WERI-Rb-1 (cell line): Measurements from ENCODE around the gene PPP1R12C.
"Not testable (repeated sequence)": the region's sequence is repeated elsewhere in the genome, so short reads cannot be mapped to it uniquely, and the experiment has no call there.

Experiments used
- DNase-seq: peaks from one replicate; pipeline ENCODE4 v3.0.0-alpha.2; 2020
- H3K27ac ChIP-seq: fragments of 250-450 bp; sonication (Bioruptor Pico); 2 replicates; pipeline ENCODE4 v1.5.1; 2020; ENCODE audit warnings: mild to moderate bottlenecking, moderate library complexity
- H3K27me3 ChIP-seq: fragments of 250-450 bp; sonication (Bioruptor Pico); 2 replicates; pipeline ENCODE4 v1.5.1; 2021; ENCODE audit warnings: mild to moderate bottlenecking, low read depth, moderate library complexity; ENCODE audit not compliant: insufficient read depth, severe bottlenecking
- H3K36me3 ChIP-seq: fragments of 250-450 bp; sonication (Bioruptor Pico); 2 replicates; pipeline ENCODE4 v1.5.1; 2020; ENCODE audit warnings: mild to moderate bottlenecking, moderate library complexity
- H3K4me3 ChIP-seq: 2 replicates; pipeline ENCODE4 v1.5.1; 2011; ENCODE audit warnings: low read depth, mild to moderate bottlenecking, control low read depth, low read length
- H3K9me3 ChIP-seq: fragments of 250-450 bp; sonication (Bioruptor Pico); 2 replicates; pipeline ENCODE4 v1.5.1; 2021; ENCODE audit warnings: mild to moderate bottlenecking, moderate library complexity; ENCODE audit not compliant: severe bottlenecking
- TF ChIP-seq, protein P1 (sequence below): IDR thresholded peaks from 2 replicates; pipeline ENCODE4 v1.5.1; 2011; ENCODE audit warnings: low read depth, mild to moderate bottlenecking, control low read depth, inconsistent platforms, low read length

The PPP1R12C gene

DNA sequence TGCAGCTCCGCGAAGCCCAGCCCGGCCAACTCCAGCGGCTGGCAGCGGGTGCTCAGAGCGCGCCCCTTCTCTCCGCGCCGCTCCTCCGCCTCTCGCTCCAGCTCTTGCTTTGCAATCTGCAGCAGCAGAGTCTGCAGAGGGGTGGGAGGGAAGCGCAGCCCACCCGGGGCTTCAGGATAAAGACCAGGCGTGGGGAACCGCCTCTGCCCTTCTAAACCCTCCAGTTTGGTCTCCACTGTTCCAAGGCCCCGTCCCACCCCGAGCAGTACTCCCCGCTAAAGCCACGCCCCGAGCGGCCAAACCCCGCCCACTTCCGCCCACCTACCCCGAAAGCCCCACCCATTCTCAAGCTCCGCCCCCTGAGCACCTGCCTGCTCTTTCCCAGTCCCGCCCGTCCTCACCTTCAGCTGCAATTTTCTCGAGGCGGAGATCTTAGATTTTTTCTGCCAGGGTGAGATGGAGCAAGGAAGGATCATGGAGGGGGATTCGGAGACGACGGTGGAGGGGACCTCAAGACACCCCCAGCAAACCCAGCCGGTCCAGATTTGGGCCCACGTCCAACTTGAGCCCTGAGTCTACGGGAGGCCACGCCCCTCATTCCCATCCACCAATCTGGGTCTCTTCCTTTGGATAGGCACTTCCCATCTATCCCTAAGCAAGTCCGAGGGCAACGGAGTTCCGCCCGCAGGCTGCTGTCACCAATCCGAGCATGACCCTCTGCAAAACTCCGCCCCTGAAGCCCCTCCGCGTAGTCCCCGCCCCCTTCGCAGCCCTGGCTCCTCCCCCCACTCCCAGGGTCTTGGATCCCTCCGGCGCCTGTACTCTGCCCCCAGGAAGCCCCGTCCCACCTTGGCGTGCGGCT, 39.0 kb upstream of the PPP1R12C start:
- H3K36me3 ChIP-seq: no peaks in the 10 kb centered on the region
- DNase-seq: no peak
- H3K4me3 ChIP-seq: no peak overlapping the region
- H3K9me3 ChIP-seq: peaks cover 15% of the 10 kb centered on the region
- H3K27me3 ChIP-seq: peaks cover 3% of the 10 kb centered on the region
- TF ChIP-seq, protein P1, sequence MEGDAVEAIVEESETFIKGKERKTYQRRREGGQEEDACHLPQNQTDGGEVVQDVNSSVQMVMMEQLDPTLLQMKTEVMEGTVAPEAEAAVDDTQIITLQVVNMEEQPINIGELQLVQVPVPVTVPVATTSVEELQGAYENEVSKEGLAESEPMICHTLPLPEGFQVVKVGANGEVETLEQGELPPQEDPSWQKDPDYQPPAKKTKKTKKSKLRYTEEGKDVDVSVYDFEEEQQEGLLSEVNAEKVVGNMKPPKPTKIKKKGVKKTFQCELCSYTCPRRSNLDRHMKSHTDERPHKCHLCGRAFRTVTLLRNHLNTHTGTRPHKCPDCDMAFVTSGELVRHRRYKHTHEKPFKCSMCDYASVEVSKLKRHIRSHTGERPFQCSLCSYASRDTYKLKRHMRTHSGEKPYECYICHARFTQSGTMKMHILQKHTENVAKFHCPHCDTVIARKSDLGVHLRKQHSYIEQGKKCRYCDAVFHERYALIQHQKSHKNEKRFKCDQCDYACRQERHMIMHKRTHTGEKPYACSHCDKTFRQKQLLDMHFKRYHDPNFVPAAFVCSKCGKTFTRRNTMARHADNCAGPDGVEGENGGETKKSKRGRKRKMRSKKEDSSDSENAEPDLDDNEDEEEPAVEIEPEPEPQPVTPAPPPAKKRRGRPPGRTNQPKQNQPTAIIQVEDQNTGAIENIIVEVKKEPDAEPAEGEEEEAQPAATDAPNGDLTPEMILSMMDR: no peak
- no peak overlapping the region for H3K27ac ChIP-seq

DNA sequence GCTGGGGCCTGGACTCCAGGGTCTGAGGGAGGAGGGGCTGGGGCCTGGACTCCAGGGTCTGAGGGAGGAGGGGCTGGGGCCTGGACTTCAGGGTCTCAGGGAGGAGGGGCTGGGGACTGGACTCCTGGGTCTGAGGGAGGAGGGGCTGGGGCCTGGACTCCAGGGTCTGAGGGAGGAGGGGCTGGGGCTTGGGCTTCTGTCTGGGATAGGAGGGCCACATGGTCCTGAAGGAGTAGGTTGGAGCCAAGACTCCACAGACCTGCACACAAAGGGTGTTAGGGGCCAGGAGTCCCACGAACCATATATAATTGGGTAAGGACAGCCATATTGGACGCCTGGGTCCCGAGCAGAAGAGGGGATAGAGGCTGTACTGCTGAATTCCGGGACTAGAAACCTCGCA, 38.3 kb upstream of the PPP1R12C start:
- DNase-seq, H3K36me3 ChIP-seq, H3K4me3 ChIP-seq, H3K27me3 ChIP-seq, H3K27ac ChIP-seq: not testable (repeated sequence)
- peaks cover 19% of the 10 kb centered on the region for H3K9me3 ChIP-seq

DNA sequence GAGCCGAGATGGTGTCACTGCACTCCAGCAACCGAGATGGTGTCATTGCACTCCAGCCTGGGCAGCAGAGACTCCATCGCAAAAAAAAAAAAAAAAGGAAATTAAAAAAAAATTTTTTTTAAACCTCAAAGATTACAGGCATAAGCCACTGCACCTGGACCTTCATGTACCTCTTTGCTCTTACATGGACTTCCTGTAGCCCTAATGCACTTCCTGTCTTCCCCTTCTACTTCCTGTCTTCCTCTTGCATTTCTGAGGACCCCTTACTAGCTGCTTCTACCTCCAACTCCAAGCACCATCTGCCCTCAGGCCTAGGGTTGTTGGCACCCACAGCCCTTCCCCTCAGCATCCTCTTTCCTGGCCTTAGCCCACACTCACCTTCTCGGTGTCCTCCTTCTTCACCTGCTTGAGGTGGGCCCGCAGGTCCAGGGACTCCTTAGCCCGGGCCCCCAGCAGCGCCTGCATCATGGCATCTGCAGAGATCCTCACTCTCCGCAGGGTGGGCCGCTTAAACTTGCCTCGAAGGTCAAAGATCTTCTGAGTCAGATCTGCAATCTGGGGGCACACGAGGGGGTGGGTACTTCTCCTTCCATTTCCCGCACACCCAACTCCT, 36.3 kb upstream of the PPP1R12C start:
- H3K27me3 ChIP-seq: no peaks in the 10 kb centered on the region
- DNase-seq: no peak
- H3K4me3 ChIP-seq: no peak overlapping the region
- H3K27ac ChIP-seq: no peak overlapping the region
- TF ChIP-seq, protein P1: no peak
- no peaks in the 10 kb centered on the region for H3K36me3 ChIP-seq
- peaks cover 19% of the 10 kb centered on the region for H3K9me3 ChIP-seq

GRCh38 chr19:55152017-55152416, 34.6 kb upstream of the PPP1R12C start:
- peak overlapping the region; percentile 34; the same call in 1 of the 2 replicates for H3K27ac ChIP-seq
- H3K9me3 ChIP-seq: peaks cover 19% of the 10 kb centered on the region
- H3K4me3 ChIP-seq: no peak overlapping the region
- DNase-seq: no peak
- TF ChIP-seq, protein P1: no peak
- no peaks in the 10 kb centered on the region for H3K36me3 ChIP-seq
- no peaks in the 10 kb centered on the region for H3K27me3 ChIP-seq

DNA sequence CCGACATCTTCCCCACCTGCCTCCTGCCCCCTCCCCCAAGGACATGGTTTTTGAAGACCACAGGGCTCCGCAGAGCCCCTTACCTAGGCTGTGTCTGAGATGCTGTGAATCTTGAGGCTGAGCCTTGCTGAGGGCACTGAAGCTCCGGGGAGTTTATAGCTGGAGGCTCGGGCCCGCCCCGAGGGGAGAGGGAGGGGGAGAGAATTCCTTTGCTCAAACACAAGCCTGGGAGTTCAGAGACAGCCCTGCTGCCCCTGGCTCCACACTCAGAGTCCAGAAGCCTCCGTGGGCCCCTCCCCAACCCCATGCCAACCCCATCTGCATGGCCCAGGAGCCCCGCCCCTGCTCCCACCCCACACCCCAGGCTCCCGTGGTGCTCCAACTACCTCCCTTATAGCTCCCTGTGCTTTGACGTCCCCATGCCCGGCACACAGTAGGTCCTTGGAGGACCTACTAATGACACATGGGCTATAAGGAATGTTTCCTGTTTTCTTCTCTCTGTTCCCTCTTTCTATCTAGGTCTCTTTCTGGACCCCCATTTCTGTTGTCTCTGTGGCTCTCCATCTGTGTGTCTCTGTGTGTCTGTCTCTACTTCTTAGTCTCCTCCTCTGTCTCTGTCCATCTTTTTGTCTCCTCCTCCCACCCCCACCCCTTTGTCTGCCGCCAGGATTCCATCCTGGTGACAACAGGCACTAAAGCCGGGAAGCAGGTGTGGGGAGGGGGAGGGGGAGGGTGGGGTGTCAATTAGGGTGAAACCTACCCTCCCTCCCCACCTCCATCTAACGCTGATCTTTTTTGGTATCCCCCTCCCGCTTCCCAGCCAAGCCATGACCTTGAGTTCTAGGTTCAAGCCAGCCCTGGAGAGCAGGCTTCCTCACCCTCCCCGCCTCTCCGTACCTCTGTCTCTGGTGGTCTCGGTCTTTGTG, 31.9 kb upstream of the PPP1R12C start, which contains the start of gene TNNT1:
TSS of gene TNNT1 (minus strand) at position 129 of the 926 bp plus-strand sequence. CDS start 2,049 bp downstream, outside the sequence.
- H3K9me3 ChIP-seq: peaks cover 19% of the 10 kb centered on the region
- no peak within 1 kb of the TSS for H3K4me3 ChIP-seq
- TF ChIP-seq, protein P1: no peak
- peak within 1 kb of the TSS; percentile 24 for H3K27ac ChIP-seq
- no peaks in the 10 kb centered on the region for H3K27me3 ChIP-seq
- peaks cover 3% of the 10 kb centered on the region; the same call in 1 of the 2 replicates for H3K36me3 ChIP-seq
- DNase-seq: no peak
